Mammary epithelial cell (primary cell): ENCODE measurements around the gene NADK.

Experiments used
- CTCF ChIP-seq, 2 donors: IDR thresholded peaks in 1 of 2; conservative IDR thresholded peaks in 1 of 2; 2 replicates each; pipeline ENCODE4 v1.5.1; 2011 to 2012; ENCODE audit warnings: inconsistent platforms in 2 of 2, low read length in 2 of 2, mild to moderate bottlenecking in 2 of 2, control low read depth in 1 of 2, low read depth in 1 of 2; ENCODE audit not compliant: insufficient read depth in 1 of 2; ENCODE audit errors: extremely low read depth in 1 of 2
- EZH2 ChIP-seq: IDR thresholded peaks from 2 replicates; pipeline ENCODE4 v1.6.1; 2012; ENCODE audit warnings: low read length, inconsistent platforms, borderline replicate concordance

GRCh38 chr1:1758059-1758621 lies 20.1 kb downstream of the NADK start:
- TF ChIP-seq CTCF (conservative IDR thresholded peaks at IDR 0.05 in 1 of 2, IDR thresholded peaks at IDR 0.05 in 1 of 2; ENCODE audit: extremely low read depth in 1 of 2, insufficient read depth in 1 of 2, low read depth in 1 of 2, low read length in 2 of 2) (no peak), EZH2 (no peak)
